Skin epidermis (tissue), 12 donors: Measurements from ENCODE around the gene CTBP1.
"Not testable (repeated sequence)": the region's sequence is repeated elsewhere in the genome, so short reads cannot be mapped to it uniquely, and the experiment has no call there.

Experiments
- H3K27ac ChIP-seq, 21 experiments: fragments of 200-600 bp; sonication (generic) in 11 of 21; one replicate each; pipeline ENCODE4 v1.5.0; 2020; ENCODE audit warnings: mild to moderate bottlenecking in 3 of 21, inconsistent platforms in 2 of 21, moderate library complexity in 2 of 21
- H3K4me3 ChIP-seq, 7 experiments: fragments of 200-600 bp; sonication (generic) in 2 of 7; one replicate each; pipeline ENCODE4 v1.5.0; 2020; ENCODE audit warnings: inconsistent platforms in 2 of 7, mild to moderate bottlenecking in 2 of 7, moderate library complexity in 1 of 7

Gene CTBP1

DNA sequence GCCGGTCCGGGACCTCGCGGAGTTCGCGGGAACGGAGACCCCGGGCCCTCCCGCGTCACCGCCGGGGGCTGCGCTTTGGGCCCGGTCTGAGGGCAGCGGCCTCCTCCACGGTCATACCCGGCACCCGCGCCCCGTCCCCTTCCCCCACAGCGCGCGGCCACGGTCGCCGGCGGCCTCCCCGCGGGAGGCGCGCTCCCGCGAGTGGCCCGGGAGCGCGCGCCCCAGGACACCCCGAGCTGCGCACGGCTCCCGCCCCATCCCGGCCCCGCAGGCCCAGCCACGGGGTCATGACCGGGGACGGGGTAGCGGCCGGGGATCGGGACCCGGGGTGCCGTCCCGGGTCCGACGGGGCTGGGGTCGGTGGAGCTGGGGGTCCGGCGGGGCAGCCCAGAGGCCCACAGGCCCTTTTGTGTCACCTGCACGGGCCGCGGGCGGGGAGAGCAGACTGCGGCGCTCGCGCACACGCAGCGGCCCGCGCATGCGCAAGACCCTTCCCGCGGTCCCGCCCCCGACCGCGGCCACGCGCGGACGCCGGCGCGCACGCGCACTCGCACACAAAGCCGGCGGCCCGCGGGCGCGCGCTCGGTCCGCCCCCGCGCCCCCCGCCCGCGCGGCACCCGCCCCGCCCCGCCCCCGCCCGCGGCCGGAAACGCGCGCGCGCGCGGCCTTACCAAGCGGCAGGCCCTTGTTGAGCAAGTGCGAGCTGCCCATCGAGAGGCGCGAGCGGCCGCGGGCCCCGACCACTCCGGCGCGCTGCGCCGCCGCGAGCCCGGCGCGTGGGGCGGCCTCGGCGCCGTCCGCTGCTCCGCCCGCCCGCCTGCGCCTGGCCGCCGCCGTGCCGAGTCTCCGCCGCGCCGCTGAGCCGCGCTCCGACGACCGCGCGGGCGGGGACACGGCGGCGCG lies at the start of gene CTBP1:
Gene CTBP1 (minus strand): TSS at position 886 of the 903 bp plus-strand sequence. CDS start 7,799 bp downstream, outside the sequence.
- peak within 1 kb of the TSS; percentile 78 to 93 (median 83) for H3K4me3 ChIP-seq
- H3K27ac ChIP-seq: peak within 1 kb of the TSS; percentile 91 to 100 (median 97)

DNA sequence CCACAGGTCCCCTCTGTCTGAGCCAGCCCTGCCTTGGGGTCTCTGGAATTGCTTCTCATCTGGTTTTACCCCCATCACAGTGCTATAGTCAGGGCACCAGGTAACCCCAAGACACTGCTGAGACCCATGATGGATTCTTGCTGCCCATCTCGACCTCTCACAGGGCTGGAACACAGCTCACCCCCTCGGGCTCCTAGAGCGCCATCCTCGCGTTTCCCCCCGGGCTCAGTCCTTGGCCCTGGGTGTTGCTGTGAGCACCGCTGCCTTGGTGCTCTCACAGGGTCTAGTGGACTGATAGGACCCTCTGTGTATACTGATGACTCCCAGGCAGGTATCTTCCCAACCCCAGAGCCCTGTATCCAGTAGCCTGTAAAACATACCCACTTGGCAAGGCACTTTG lies 49.5 kb upstream of the CTBP1 start:
- Histone ChIP-seq H3K4me3 (no peak overlapping the region), H3K27ac (peak overlapping the region in 1 of 21 experiments; percentile 30)

DNA sequence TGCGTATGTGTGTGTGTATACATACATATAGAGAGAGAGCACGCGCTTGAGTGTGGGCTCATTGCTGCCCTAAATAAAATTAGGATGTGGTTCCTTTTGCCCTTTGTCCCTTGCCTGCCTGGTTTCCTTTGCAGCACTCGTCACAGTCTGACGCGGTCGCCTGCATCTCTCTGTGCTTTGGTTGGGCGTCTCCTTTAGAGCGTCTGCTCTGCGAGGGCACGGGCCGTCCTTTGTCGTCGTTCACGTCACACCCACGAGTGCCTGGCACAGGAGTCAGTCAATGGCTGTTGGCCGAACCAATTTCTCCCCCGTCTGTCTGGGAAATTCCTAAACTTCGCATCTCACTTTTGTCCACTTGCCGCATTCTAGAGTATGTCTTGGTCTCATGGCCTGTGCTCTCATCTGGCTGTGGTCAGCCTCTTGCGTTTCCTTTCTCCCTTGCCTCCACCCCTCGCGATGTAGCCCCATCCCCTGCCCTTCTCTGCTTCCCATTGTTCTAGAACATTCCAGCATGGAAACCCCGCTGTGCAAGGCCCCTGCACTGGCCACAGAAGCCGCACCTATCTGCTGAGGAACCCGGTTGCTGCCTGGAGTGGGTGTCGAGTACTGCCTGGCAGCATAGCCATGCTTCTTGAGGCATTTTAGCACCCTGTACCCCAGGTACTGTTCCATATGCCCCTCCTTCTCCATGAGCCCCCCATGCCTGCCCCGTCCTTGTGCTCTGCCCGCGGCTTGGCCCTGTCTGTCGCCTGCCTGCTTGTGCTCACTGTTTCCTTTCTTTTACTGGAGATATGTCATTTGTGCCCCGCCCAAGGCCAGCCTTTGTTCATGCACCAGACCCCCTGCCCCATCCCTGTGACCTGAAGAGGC lies 48.8 kb upstream of the CTBP1 start:
- no peak overlapping the region for H3K27ac ChIP-seq
- H3K4me3 ChIP-seq: no peak overlapping the region

DNA sequence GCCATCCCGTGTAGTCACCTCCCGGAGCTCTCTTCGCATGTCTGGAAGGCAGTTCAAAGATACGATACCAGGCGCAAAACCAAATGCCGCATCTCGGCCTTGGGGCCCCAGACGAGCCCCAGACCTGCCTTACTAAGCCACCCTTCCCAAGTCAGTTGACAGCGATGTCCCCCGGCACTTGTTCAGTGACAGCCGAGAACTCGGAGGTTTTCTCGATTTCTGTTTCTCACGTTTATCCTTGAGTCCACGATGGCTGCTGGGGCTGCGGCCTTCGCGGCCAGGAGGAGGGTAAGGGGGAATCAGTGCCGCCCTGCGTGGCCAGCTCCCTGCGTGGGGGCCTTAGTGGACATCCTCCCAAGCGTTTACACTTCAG lies 48.1 kb upstream of the CTBP1 start:
- H3K27ac ChIP-seq: peak overlapping the region in 2 of 21 experiments; percentile 31 to 32

DNA sequence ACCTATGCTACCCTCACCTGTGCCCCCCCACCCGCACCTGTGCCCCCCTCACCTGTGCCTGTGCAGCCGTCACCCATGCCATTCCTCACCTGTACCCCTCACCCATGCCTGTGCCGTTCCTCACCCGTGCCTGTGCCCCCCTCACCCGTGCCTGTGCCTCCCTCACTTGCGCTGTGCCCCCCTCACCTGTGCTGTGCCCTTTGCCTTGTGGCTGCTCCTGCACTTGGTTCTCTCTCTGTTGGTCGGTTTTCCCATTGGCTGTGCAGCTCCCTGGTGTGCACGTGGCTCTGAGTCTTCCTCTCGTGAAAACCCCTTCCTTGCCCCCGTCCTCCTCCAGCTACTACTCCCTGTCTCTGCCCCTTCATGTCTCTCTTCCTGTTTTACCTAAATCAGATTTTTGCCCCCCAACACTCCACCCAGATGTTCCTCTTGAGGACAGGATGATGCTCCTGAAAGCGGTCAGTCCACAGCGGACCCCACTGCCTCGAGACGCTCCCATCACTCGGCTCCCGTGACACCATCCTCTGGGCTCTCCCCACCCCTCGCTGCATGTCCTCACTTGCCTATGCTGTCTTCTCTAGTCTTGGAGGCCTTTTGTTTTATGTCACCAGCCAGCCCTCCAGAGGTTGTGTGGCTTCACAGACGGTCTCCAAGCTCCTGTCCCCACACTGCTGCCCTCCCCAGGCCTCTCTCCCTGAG lies 47.5 kb upstream of the CTBP1 start:
- no peak overlapping the region for H3K4me3 ChIP-seq
- H3K27ac ChIP-seq: peak overlapping the region in 2 of 21 experiments; percentile 31 to 32

More for the DNA sequence above, 48.1 kb upstream of the CTBP1 start:
- H3K4me3 ChIP-seq: no peak overlapping the region

DNA sequence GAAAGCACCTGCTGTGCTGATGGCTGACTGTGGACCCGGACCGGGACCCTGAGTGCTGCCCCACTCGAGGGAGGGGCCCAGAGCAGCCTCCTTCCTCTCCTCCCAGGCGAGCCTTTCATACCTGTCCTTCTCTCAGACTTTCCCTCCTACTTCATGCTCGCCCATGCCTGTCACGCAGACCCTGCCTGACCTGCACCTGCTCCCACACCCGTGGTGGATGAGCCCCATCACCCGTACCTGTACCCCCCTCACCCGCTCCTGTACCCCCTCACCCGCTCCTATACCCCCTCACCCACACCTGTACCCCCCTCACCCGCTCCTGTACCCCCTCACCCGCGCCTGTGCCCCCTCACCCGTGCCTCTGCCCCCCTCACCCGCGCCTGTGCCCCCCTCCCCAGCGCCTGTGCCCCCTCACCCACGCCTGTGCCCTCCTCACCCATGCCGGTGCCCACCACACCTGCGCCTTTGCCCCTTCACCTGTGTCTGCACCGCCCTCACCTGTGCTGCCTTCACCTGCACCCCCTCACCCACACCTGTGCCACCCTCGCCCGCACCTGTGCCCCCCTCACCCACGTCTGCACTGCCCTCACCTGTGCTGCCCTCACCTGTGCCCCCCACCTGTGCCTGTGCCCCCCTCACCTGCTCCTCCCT lies 46.6 kb upstream of the CTBP1 start:
- Histone ChIP-seq H3K4me3 (no peak overlapping the region), H3K27ac (peak overlapping the region in 2 of 21 experiments; percentile 7 to 10)

DNA sequence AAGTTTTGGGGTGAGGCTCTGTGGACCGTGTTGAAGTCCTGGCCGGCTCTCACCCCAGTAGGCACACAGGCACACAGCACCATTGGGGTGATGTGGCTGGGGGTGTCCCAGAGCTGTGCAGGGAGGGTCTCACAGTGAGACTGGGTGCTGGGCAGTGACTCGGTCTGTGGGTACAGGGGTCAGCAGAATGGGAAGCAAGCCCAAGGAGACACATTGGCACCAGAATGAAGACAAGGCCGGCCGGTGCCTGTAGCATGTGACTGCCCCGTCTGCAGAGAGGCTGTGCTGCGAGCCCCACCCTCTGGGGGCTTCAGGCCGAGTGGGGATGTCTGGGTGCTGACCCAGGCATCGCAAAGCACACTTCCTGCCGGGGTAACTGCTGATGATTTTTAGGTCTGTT lies 46.0 kb upstream of the CTBP1 start:
- Histone ChIP-seq H3K27ac (peak overlapping the region in 4 of 21 experiments; percentile 6 to 10 (median 6)), H3K4me3 (no peak overlapping the region)

DNA sequence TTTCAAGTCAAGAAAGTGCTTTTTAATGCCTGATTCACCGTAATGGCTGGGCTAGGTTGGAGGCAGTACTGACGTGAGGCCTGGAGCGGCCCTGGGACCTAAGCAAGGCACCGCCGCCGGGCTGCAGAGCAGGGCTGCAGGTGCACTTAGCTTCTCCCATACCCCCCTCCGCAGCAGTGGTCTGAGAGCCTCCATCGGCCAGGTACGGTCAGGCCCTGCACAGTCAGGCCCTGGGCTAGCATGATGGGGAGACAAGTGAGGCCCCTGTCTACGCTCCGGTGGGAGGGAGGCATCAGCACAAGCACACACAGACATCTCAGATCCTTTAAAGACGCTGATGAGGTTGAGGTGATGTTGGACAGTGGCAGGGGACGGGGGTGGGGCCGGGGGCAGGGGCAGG lies 45.5 kb upstream of the CTBP1 start:
- Histone ChIP-seq H3K27ac (peak overlapping the region in 1 of 21 experiments; percentile 39), H3K4me3 (no peak overlapping the region)

DNA sequence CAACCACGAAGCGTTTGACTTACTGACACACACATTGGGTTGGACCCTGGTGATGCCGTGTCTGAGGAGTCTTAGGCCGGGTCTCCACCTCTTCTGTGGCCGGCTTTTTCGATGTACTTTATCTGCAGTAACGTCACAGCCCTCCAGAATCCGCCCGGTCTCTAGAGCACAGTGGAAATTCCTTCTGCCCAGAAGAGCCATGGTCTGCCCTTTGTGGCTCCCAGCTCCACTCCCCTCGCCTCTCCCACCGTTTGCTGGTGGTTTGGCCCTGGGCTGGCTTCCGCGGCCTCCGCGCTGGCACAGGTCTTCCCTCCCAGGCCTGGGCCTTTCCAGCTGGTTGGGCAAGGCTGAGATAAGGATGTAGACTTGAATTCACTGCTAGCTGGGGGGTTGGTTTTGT lies 45.1 kb upstream of the CTBP1 start:
- peak overlapping the region in 2 of 21 experiments; percentile 30 to 39 for H3K27ac ChIP-seq
- no peak overlapping the region for H3K4me3 ChIP-seq

DNA sequence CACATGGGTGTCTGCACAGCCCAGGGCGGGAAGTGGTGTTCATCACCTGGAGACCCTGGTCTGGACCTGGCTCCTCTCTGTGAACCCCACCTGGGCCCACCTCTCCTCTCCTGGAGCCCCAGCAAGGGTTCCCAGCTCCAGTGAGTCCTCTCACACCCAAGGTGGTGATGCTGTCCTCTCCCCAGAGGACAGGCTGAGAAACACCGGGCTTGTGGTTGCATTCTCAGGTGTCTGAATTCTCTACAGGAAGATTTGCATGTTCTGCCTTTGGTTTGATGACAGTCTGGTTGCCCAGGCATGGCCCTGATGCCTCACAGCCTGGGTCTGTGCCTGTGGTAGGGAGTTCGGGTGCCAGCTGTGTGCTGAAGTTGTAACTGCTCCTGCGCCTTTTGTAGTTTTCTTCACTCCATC lies 44.6 kb upstream of the CTBP1 start:
- H3K27ac ChIP-seq: peak overlapping the region in 1 of 21 experiments; percentile 30
- no peak overlapping the region for H3K4me3 ChIP-seq

DNA sequence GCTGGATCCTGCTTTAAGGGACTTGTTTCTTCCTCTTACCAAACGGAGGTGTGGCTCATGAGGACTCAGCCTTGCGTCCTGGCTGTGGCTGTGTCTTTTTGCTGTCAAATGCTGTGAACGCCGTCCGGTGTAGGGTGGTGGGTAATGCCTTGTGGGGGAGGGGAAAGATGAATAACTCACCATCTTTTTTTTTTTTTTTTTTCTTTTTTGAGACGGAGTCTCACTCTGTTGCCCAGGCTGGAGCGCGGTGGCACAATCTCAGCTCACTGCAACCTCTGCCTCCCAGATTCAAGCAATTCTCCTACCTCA lies 43.7 kb upstream of the CTBP1 start:
- not testable (repeated sequence) for H3K4me3 ChIP-seq, H3K27ac ChIP-seq

DNA sequence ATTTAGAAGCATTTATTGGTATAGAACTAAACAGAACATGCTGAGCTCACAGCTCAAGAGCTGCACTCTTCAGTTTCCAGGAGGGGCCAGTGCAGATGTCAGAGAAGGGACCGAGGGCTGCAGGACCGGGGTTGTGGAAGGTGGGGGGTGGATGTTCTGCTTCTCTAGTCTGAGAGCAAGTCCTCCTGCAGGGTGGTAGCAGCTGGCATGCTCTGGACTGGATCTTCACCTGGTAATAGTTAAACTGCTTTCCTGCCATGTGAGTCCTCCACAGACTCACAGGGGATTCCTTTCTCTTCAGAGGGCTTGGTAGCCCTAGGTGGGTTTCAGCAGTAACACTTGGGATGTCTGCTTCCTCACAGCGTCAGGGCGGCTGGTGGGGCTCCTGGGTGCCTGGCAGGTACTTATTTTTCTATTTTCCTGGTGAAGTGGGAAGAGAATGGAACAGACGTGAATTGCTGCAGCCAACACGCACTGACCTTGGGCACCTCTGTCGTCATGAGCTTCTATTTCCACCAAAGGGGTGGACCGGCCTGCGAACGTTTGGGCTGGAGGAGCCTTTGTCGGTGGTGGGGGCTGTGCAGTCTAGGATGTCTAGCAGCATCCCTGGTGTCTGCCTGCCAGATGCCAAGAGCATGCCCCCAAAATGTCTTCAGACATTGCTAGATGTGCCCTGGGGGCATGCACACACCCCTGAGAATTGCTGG lies 43.2 kb upstream of the CTBP1 start:
- Histone ChIP-seq H3K27ac (peak overlapping the region in 1 of 21 experiments; percentile 97), H3K4me3 (no peak overlapping the region)

DNA sequence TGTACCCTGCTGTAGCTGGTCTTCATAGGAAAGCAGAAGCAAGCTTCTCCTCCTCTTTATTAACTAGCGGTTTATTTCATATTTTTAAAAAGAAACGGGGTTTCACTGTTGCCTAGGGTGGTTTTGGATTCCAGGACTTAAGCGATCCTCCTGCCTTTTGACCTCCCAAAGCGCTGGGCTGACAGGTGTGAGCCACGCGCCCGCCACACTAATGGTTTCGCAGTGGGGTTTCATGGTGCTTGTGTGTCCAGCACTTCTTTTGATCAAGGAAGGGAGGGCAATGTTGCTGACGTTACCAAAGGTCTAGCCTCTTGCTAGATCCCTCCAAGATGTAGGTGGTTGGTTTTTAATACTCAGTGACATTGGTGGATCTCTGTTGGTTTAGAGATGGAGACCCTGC lies 42.2 kb upstream of the CTBP1 start:
- Histone ChIP-seq H3K4me3 (peak overlapping the region; percentile 56 to 97 (median 88)), H3K27ac (peak overlapping the region in 15 of 21 experiments; percentile 79 to 97 (median 92))

DNA sequence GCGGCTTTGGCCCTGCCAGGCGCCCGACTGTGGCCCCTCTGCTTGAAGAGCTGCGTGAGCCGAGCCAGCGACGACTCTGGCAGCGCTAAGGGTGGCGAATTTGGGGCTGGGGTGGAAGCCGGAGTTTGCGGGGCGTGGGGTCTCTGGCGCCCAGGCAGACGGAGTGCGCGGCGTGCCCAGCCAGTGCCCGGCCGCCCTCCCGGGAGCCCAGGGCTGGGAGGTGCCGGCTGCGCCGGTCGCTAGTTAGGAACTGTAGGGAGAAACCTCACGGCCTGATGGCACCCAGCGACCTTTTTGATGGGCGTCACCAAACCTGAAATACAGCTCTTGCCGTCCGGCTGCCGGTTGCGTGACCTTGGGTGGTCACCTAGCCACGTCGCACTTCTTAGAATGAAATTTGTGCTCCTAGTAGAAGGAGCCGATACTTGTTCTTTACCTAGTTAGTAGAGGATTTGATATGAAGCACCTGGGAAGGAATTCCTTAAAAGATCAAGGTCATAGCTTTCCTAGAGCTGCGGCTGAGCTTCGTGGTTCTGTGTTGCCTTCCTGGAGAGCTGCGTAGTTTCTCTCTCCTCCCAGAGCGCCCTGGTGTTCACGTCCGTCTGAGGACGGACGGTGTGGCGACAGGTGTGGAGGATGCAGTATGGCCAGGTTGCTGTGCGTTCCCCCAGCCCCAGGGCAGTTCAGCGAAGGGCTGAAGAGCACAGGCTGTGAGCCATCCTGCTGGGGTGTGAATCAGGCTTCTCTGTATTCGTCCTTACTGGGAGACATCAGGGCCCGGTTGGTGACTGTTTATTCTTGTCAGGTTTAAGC lies 41.4 kb upstream of the CTBP1 start:
- Histone ChIP-seq H3K4me3 (peak overlapping the region; percentile 56 to 97 (median 88)), H3K27ac (peak overlapping the region; percentile 79 to 97 (median 91))

DNA sequence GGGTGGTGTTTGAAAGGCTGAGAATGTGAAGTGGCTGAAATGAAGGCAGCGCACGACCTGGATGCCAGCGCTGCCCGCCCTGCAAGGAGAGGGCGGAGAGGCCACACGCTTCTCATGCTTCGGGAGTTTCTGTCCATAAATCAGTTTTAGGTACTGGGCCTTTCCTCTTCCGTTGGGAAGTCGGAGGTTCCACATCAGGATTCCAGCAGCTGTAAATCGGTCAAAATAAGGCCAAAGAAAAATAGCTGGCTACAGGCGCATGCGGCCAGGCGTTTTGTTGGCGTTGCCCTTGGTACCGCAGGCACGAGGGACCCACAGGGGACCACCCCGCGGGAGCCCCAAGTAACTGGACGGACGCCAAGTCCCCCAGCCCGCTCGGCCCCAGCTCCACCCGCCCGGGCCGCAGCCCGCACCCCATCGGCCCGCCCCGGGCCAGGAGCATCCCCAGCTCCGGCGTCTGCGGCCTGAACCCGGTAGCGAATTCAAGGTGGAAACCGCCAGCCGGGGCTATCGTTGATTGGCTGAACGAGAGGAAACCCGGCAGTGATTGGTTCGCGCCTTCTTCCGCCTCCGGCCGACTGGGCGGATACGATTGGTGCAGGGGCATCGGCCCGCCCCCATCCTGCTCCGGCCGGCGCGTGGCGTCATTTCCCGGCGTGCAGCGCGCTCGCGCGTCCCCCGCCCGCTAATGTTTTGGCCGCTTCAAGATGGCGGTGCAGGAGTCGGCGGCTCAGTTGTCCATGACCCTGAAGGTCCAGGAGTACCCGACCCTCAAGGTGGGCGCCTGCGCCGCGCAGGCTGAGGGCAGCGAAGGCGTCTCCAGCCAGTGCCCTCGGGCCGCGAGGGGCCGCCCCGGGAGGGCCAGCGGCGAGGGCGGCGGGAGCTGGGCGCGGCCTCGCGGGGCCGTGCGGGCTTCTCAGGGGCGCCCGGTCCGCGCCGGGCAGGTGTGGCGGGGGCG lies 40.6 kb upstream of the CTBP1 start, which contains the start of gene MAEA:
Gene MAEA (plus strand): TSS at position 685 of the 958 bp plus-strand sequence. CDS start 23 bp downstream, at position 708.
- Histone ChIP-seq H3K27ac (peak within 1 kb of the TSS; percentile 79 to 97 (median 91)), H3K4me3 (peak within 1 kb of the TSS; percentile 56 to 97 (median 88))

DNA sequence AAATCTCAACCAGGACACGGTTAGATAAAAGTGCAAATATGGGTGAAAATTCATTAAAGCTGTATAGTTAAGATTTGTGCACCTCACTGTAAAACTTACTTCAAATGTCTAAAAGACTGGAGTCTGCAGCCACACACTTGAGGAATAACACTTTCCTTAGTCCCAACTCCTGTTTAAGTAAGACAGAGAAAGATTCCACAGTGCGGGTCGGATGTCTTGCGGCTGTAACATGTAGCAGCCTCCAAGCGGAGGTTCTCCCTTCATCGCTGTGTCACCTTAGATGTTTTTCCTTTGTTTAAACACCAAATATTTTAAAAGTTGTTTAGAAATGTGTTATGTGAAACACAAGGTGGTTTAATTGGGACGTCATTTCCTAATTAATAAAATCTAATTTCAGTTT lies 39.9 kb upstream of the CTBP1 start:
- H3K4me3 ChIP-seq: peak overlapping the region; percentile 56 to 97 (median 88)
- peak overlapping the region in 18 of 21 experiments; percentile 48 to 93 (median 86) for H3K27ac ChIP-seq
